Fibroblast of villous mesenchyme (primary cell): ENCODE results near the gene RAD51B. TPM values are rescaled to one million over a fixed set of nuclear protein-coding genes. Genes with fewer than 3 reads are reported as not detected.
"Not testable (repeated sequence)": the region's sequence is repeated elsewhere in the genome, so short reads cannot be mapped to it uniquely, and the experiment has no call there.

Source experiments
- DNase-seq: peaks from one replicate; pipeline ENCODE4 v3.0.0-alpha.2; 2010; ENCODE audit warnings: low read depth
- H3K4me3 ChIP-seq: 2 replicates; pipeline ENCODE4 v1.5.1; 2011; ENCODE audit warnings: low read depth, mild to moderate bottlenecking, low read length
- total RNA-seq: library from RNA; depleted of rRNA; stranded (reverse); fragments of >200 nt; gene quantifications from 2 replicates; pipeline ENCODE4 v1.2.3, GENCODE V29; 2012
- TF ChIP-seq, protein P1 (sequence below): IDR thresholded peaks from 2 replicates; pipeline ENCODE4 v1.5.1; 2012; ENCODE audit warnings: low read depth, mild to moderate bottlenecking, low read length; ENCODE audit not compliant: insufficient read depth

RAD51B gene
- total RNA-seq, 1 donor, result 22.0 TPM

- DNase-seq, result no peak
- no peak overlapping the region for H3K4me3 ChIP-seq
- TF ChIP-seq, protein P1, sequence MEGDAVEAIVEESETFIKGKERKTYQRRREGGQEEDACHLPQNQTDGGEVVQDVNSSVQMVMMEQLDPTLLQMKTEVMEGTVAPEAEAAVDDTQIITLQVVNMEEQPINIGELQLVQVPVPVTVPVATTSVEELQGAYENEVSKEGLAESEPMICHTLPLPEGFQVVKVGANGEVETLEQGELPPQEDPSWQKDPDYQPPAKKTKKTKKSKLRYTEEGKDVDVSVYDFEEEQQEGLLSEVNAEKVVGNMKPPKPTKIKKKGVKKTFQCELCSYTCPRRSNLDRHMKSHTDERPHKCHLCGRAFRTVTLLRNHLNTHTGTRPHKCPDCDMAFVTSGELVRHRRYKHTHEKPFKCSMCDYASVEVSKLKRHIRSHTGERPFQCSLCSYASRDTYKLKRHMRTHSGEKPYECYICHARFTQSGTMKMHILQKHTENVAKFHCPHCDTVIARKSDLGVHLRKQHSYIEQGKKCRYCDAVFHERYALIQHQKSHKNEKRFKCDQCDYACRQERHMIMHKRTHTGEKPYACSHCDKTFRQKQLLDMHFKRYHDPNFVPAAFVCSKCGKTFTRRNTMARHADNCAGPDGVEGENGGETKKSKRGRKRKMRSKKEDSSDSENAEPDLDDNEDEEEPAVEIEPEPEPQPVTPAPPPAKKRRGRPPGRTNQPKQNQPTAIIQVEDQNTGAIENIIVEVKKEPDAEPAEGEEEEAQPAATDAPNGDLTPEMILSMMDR, result no peak
These were observed 464.8 kb downstream of the RAD51B start for GRCh38 chr14:68284333-68284732.

- no peak for DNase-seq
- H3K4me3 ChIP-seq, result no peak overlapping the region
- TF ChIP-seq, protein P1, result no peak
These were observed 465.3 kb downstream of the RAD51B start for GRCh38 chr14:68284834-68285233.

GRCh38 chr14:68285421-68286179, 466.0 kb downstream of the RAD51B start:
- TF ChIP-seq, protein P1, result no peak
- peak; percentile 34 for DNase-seq
- H3K4me3 ChIP-seq, result no peak overlapping the region

GRCh38 chr14:68286667-68287066, 467.1 kb downstream of the RAD51B start:
- TF ChIP-seq, protein P1, result no peak
- H3K4me3 ChIP-seq, result no peak overlapping the region
- no peak for DNase-seq

DNA sequence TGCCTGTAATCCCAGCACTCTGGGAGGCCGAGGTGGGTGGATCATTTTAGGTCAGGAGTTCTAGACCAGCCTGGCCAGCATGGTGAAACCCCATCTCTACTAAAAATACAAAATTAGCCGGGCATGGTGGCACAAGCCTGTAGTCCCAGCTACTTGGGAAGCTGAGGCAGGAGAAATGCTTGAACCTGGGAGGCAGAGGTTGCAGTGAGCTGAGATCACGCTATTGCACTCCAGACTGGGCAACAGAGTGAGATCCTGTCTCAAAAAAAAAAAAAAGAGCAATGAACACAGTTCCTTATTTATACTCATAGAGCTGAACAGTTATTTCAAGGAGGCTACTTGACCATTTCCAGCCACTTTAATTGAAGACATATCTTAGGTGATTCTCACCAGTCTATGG, 469.9 kb downstream of the RAD51B start:
- not testable (repeated sequence) for H3K4me3 ChIP-seq, DNase-seq

- H3K4me3 ChIP-seq, result no peak overlapping the region
- TF ChIP-seq, protein P1, result no peak
- no peak for DNase-seq
These were observed 472.2 kb downstream of the RAD51B start for GRCh38 chr14:68291820-68292219.

GRCh38 chr14:68292441-68293215, 473.0 kb downstream of the RAD51B start:
- TF ChIP-seq, protein P1, result no peak
- DNase-seq, result peak; percentile 44
- H3K4me3 ChIP-seq, result no peak overlapping the region
